Body of pancreas (tissue), 4 donors: Measurements from ENCODE around the gene COL27A1. TPM values are rescaled to one million over a fixed set of nuclear protein-coding genes. Genes with fewer than 3 reads are reported as not detected.

Source experiments
- ATAC-seq: fragments of 150-250 bp; one replicate; pipeline ENCODE4 v1.9.1; 2016
- DNase-seq, 4 donors: peaks; one replicate each; pipeline ENCODE4 v3.0.0-alpha.2; 2019
- H3K27ac ChIP-seq, 4 donors: fragments of 200-600 bp; sonication (generic); 1 replicate in 3 of 4; 2 replicates in 1 of 4; pipeline versions ENCODE4 v1.5.1 to v1.6.1; 2016 to 2019; ENCODE audit warnings: mild to moderate bottlenecking in 1 of 4, mixed read lengths in 1 of 4, moderate library complexity in 1 of 4
- H3K27me3 ChIP-seq, 2 donors: fragments of 200-600 bp; sonication (generic); one replicate each; pipeline ENCODE4 v1.6.0; 2016; ENCODE audit warnings: mild to moderate bottlenecking in 1 of 2
- H3K36me3 ChIP-seq, 2 donors: fragments of 200-600 bp; sonication (generic); replicated peaks in 1 of 2; 2 replicates each; pipeline ENCODE4 v1.5.1; 2016; ENCODE audit warnings: low read depth in 2 of 2; ENCODE audit not compliant: insufficient read depth in 1 of 2
- H3K4me1 ChIP-seq: fragments of 200-600 bp; sonication (generic); one replicate; pipeline ENCODE4 v1.6.0; 2016
- H3K4me3 ChIP-seq, 2 donors: fragments of 200-600 bp; sonication (generic); 1 replicate in 1 of 2; 2 replicates in 1 of 2; pipeline ENCODE4 v1.5.1; 2016 to 2019
- H3K9me3 ChIP-seq, 3 donors: fragments of 200-600 bp; sonication (generic); 1 replicate in 2 of 3; 2 replicates in 1 of 3; pipeline ENCODE4 v1.5.1; 2016
- POLR2A ChIP-seq, 3 donors: fragments of 450-650 bp; IDR thresholded peaks; one replicate each; pipeline ENCODE4 v1.6.1; 2016; ENCODE audit warnings: antibody characterized with exemption in 3 of 3, mild to moderate bottlenecking in 2 of 3
- WGBS, 2 donors: methylation state at CpG; one replicate each; pipeline ENCODE4 v1.1.5; 2017; 5-methylcytosine and 5-hydroxymethylcytosine counted together
- intact Hi-C: fragments of 100-400 bp; cut with DNase I; formaldehyde crosslinking; loops from one replicate; pipeline ENCODE4 v1.15.1; 2023
- total RNA-seq, 2 donors: library from RNA; depleted of rRNA; stranded (reverse); fragments of >200 nt; gene quantifications; one replicate each; pipeline ENCODE4 v1.1.0, GENCODE V29; 2016
- TF ChIP-seq, protein P1 (sequence below), 7 experiments: fragments of 450-650 bp in 4 of 7; fragments of 200-600 bp in 3 of 7; sonication (generic) in 3 of 7; IDR thresholded peaks; one replicate each; pipeline ENCODE4 v1.5.1; 2016 to 2019; ENCODE audit warnings: antibody characterized with exemption in 7 of 7

The COL27A1 gene
- total RNA-seq, 2 donors from 2014 or later, result 24.1 to 58.0 TPM

DNA sequence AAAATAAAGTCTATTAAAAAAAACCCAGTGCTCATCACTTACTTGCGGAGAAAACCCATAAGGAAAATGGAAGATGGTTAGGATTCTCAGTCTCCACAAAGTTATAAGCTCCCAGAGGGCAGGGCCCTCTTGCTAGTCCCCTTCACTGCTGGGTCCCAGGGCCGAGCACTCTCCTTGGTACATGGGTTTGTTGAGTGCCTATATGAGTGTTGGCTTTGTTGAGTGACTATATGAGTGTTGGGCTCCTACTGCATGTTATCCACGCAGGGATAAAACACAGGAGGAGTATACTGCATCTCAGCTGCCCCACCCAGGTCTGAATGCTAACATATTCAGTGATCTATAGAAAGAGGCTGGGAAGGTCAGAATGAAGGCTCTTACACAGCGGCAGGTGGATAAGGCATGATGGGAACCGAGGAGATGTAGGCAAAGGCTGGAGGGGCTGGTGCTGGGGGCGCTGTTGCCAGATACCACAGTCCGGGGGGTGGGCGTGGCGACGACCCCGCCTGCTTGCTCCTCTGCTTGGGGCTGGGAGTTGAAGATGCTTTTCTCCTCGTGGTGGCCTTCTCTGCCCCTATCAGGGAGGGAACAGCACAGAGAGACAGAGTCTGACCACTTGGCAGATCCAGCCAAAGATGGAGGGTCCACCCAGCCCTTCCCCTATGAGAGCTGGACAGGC lies 186.0 kb downstream of the COL27A1 start:
- peaks cover 0 to 17% of the 10 kb centered on the region in 2 donors for H3K36me3 ChIP-seq
- H3K4me3 ChIP-seq, result no peak overlapping the region
- H3K27ac ChIP-seq, result no peak overlapping the region
- intact Hi-C loops, result no loop called here
- WGBS, 2 donors, result 81 to 84% methylated on average over 12 of the region's 12 CpGs
- DNase-seq (no peak), ATAC-seq (no peak)
- H3K4me1 ChIP-seq, result no peaks in the 10 kb centered on the region
- no peaks in the 10 kb centered on the region for H3K27me3 ChIP-seq
- no peaks in the 10 kb centered on the region for H3K9me3 ChIP-seq
- TF ChIP-seq POLR2A (IDR thresholded peaks at IDR 0.05), result no peak
- TF ChIP-seq, protein P1, sequence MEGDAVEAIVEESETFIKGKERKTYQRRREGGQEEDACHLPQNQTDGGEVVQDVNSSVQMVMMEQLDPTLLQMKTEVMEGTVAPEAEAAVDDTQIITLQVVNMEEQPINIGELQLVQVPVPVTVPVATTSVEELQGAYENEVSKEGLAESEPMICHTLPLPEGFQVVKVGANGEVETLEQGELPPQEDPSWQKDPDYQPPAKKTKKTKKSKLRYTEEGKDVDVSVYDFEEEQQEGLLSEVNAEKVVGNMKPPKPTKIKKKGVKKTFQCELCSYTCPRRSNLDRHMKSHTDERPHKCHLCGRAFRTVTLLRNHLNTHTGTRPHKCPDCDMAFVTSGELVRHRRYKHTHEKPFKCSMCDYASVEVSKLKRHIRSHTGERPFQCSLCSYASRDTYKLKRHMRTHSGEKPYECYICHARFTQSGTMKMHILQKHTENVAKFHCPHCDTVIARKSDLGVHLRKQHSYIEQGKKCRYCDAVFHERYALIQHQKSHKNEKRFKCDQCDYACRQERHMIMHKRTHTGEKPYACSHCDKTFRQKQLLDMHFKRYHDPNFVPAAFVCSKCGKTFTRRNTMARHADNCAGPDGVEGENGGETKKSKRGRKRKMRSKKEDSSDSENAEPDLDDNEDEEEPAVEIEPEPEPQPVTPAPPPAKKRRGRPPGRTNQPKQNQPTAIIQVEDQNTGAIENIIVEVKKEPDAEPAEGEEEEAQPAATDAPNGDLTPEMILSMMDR (IDR thresholded peaks at IDR 0.05), result no peak

DNA sequence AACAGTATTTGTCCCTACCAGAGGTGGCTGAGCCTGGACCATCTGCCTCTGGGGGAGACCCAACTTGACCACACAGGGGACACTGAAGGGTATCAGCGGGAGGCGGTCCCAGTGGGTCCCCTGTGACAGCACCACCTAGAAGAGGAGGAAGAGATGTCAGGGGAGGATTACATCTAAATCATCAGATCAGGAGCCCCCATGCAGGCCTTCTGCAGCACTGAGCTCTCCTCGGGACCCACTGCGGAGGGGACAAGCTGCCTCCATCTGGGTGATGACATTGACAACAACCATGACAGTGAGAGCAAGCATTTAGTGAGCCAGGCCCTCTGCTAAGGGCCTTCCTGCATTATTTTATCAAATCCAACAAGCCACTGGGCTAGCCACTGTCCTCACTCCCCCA lies 186.7 kb downstream of the COL27A1 start:
- WGBS, 2 donors, result 73 to 94% methylated on average over 2 to 4 of the region's 4 CpGs
- H3K36me3 ChIP-seq, result peaks cover 0 to 21% of the 10 kb centered on the region in 2 donors
- TF ChIP-seq, protein P1 (IDR thresholded peaks at IDR 0.05), result no peak
- TF ChIP-seq POLR2A (IDR thresholded peaks at IDR 0.05), result no peak
- H3K27me3 ChIP-seq, result no peaks in the 10 kb centered on the region
- intact Hi-C loops, result no loop called here
- no peak overlapping the region for H3K4me3 ChIP-seq
- no peak overlapping the region for H3K27ac ChIP-seq
- H3K4me1 ChIP-seq, result no peaks in the 10 kb centered on the region
- no peak for ATAC-seq
- DNase-seq, result no peak
- H3K9me3 ChIP-seq, result no peaks in the 10 kb centered on the region

DNA sequence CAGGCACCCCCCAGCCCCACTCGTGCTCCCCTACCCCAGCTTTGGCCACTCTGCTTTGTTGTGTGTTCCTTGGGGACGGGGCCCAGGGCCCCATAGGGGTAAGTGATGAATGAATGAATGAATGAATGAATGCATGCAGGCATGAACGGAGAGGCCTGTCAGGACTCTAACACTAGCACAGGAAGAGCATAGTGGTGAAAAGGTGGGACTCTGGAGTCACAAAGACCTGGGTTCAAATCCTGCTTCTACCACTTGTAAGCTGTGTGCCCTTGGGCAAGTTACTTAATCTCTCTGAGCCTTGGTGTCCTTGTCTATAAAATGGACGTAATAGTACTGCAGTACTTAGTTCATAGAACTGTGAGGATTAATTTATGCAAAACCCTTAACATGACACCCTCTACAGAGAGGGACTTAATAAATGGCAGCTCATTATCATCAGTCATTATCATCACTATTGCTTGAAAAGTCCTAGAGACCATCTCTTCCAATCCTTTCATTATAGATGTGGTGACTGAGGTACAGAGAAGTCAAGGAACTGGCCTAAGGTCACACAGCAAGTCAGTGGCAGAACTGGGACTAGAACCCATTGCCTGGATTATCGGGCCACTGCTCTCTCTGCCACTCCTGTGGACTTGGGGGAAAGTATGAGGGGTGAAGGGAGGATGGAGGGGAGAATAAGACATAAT lies 187.6 kb downstream of the COL27A1 start:
- 78 to 89% methylated on average over 5 of the region's 5 CpGs for WGBS, 2 donors
- intact Hi-C loops, result no loop called here
- DNase-seq (no peak), ATAC-seq (no peak)
- H3K9me3 ChIP-seq, result no peaks in the 10 kb centered on the region
- no peaks in the 10 kb centered on the region for H3K4me1 ChIP-seq
- H3K36me3 ChIP-seq, result peaks cover 0 to 26% of the 10 kb centered on the region in 2 donors
- no peak for TF ChIP-seq POLR2A (IDR thresholded peaks at IDR 0.05)
- TF ChIP-seq, protein P1 (IDR thresholded peaks at IDR 0.05), result no peak
- no peaks in the 10 kb centered on the region for H3K27me3 ChIP-seq
- H3K27ac ChIP-seq, result no peak overlapping the region
- H3K4me3 ChIP-seq, result no peak overlapping the region

DNA sequence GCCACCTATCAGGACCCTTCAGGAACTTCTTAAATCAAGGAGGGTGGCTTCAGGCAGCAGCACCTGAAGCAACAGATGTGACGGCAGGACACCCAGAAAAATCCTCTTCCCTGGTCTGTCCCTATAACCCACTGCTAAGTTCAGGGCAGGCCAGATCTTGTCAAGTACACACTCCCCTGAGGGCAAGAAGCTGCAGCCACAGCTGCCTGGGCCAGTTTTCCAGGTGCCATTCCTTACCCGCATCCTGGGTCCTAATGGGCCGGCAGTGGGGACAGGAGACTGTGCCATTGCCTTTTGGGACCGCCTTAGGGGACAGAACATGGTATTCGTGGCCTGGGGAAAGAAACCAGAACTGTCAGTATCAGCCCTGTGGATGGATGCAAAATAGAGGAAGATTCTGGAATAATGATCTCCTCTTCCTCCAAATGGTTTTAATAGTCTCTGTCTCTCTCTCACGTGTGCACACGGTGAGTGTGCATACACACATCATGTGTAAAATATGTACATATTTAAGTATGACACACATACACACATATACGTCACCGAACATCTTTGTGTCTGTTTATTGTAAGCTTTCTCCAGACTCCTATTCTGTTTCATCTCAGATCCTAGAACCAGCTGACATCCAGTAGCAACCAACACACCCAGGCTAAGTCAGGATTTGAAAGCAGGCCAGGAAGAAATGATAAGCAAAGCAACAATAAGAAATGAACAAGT lies 188.3 kb downstream of the COL27A1 start:
- DNase-seq (no peak), ATAC-seq (no peak)
- no peak overlapping the region for H3K4me3 ChIP-seq
- TF ChIP-seq, protein P1 (IDR thresholded peaks at IDR 0.05), result no peak
- no peak for TF ChIP-seq POLR2A (IDR thresholded peaks at IDR 0.05)
- no peak overlapping the region for H3K27ac ChIP-seq
- peaks cover 0 to 21% of the 10 kb centered on the region in 2 donors for H3K36me3 ChIP-seq
- H3K27me3 ChIP-seq, result no peaks in the 10 kb centered on the region
- H3K9me3 ChIP-seq, result no peaks in the 10 kb centered on the region
- intact Hi-C loops, result no loop called here
- WGBS, 2 donors, result 89% methylated on average over 8 to 9 of the region's 9 CpGs
- H3K4me1 ChIP-seq, result no peaks in the 10 kb centered on the region
